ENCODE data around the gene DNAH17. TPM values are rescaled to one million over a fixed set of nuclear protein-coding genes. Genes with fewer than 3 reads are reported as not detected.

Gene DNAH17
- total and polyA plus RNA-seq, 2 donors, result 0.05 to 0.10 TPM

DNA sequence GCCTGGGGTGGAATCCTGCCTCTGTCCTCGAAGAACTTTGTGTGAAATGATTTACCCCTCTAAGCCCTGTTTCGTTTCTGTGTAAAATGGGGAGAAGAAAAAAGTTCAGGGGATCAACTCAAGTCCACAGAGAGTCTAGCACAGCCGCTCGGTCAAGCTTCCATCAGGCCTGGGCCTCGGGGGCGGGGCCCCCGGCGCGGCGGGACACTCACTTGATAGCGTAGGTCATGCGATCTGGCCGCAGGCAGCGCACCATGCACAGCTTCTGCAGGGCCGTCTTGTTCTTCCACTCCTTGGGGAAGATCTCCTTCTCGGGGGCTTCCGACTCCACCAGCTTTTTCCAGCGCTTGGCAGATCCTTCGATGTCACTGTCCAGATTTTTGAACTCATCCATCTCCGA is 132.8 kb downstream of the DNAH17 start:
- H3K4me3 ChIP-seq (ENCODE audit: low read depth, low read length), result no peak overlapping the region
- WGBS, result 86% methylated on average over 20 of the region's 20 CpGs

DNA sequence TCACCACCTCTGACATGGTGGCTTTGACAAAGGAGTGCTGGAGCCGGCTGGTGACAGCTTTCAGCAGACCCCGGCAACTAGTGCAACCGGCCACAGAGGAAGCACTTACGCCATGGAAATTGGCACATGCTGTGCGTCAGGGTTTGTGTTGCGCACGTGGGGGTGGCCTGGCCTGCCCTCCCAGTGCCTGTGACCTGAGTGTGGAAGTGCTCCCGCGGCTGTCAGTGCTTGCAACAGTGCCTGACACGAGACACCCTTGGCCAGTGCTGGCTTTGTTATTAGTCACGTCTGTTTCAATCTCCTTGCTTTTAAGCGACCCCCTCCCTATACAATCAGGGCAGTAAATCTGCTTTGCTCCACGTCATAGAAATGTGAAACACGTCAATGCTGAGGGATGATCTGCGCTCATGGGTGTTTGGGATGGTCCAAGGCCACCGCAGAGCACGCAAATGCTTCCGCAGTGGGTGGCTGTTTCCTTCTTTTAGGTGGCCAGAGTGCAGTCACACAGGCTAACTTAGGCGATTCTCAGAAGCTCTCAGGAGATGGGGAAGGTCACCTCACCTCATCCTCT is 134.5 kb downstream of the DNAH17 start:
- Histone ChIP-seq H3K36me3 (ENCODE audit: insufficient read depth) (no peaks in the 10 kb centered on the region), H3K4me1 (ENCODE audit: insufficient read depth) (no peaks in the 10 kb centered on the region), H3K27ac (ENCODE audit: low read depth) (no peak overlapping the region), H3K4me3 (ENCODE audit: low read depth, low read length) (no peak overlapping the region)
- 58% methylated on average over 19 of the region's 19 CpGs for WGBS
- DNase-seq (ENCODE audit: extremely low spot score), result no peak

More for the DNA sequence above, 132.8 kb downstream of the DNAH17 start:
- DNase-seq (ENCODE audit: extremely low spot score), result no peak
- no peak overlapping the region for H3K27ac ChIP-seq (ENCODE audit: low read depth)
- no peaks in the 10 kb centered on the region for H3K36me3 ChIP-seq (ENCODE audit: insufficient read depth)
- no peaks in the 10 kb centered on the region for H3K4me1 ChIP-seq (ENCODE audit: insufficient read depth)

DNA sequence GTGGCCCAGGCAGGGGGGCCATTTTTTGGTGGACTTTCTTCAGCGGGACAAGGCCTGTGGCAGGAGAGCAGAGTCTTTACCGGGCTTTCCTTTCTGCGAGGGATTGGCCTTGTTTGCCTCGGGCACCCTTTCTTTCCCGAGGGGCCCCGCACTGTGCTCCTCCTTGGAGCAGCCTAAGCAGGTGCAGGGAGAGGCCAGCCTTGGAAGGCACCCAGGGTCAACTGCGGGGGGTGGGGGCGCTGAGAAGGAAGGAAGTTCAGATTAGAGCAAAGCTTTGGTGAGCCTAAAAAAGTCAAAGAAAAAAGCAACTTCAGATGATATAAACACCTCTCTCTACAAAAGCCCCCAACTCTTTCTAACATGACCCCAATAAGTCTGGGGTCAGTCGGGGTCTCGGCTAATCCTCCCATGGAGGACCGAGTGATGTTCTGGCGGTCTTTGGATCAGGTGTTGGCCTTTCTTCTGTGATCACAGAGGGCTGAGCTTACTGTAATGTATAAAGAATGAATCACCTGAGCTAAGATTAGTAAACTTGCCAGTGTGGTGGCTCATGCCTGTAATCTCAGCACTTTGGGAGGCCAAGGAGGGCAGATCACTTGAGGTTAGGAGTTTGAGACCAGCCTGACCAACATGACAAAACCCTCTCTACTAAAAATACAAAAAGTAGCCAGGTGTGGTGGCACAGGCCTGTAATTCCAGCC is 135.8 kb downstream of the DNAH17 start:
- Histone ChIP-seq H3K27ac (ENCODE audit: low read depth) (no peak overlapping the region), H3K4me1 (ENCODE audit: insufficient read depth) (no peaks in the 10 kb centered on the region), H3K36me3 (ENCODE audit: insufficient read depth) (no peaks in the 10 kb centered on the region), H3K4me3 (ENCODE audit: low read depth, low read length) (no peak overlapping the region)
- 66% methylated on average over 12 of the region's 12 CpGs for WGBS
- no peak for DNase-seq (ENCODE audit: extremely low spot score)

DNA sequence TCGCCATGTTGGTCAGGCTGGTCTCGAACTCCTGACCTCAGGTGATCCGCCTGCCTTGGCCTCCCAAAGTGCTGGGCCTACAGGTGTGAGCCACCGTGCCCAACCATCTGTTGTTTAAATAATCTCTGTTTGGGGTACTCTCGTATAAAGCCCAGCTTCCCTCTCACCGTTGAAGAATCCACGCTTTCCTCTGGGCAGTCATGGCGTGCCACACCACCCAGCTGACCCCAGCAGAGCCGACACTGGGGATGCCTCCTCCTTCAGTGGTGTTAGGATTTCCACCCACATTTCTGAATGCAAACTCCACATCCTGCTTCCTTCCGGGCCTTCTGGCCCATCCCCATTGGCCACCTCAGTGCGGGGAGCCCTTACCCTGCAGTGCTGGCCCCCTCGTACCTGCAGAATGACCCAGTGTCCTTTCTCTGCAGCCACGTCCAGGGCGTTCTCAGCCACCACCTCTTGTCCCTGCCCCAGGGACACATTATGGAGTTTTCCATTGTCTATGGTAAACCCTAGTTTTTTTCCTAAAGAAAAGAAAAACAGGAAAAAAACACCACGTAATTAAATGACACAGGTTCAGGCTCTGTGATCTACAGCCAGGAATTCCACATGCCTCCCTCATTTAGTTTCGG is 138.4 kb downstream of the DNAH17 start:
- Histone ChIP-seq H3K4me3 (ENCODE audit: low read depth, low read length) (no peak overlapping the region), H3K4me1 (ENCODE audit: insufficient read depth) (no peaks in the 10 kb centered on the region), H3K36me3 (ENCODE audit: insufficient read depth) (no peaks in the 10 kb centered on the region), H3K27ac (ENCODE audit: low read depth) (no peak overlapping the region)
- no peak for DNase-seq (ENCODE audit: extremely low spot score)
- WGBS, result 78% methylated on average over 16 of the region's 16 CpGs

DNA sequence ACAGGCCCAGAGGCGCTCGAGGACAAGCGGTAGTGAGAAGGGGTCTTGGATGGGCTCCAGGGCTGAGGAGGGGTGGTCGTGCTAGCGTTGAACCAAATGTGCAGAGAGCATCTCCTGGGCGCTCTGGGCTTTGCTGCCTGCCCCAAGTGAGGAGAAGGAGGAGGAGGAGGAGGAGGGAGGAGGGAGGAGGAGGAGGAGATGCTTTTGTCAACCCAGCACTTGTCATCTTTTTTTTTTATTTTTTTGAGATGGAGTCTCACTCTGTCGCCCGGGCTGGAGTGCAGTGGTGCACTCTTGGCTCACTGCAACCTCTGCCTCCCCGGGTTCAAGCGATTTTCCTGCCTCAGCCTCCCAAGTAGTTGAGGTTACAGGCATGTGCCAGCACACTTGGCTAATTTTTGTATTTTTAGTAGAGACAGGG is 138.9 kb downstream of the DNAH17 start:
- Histone ChIP-seq H3K27ac (ENCODE audit: low read depth) (no peak overlapping the region), H3K4me1 (ENCODE audit: insufficient read depth) (no peaks in the 10 kb centered on the region), H3K4me3 (ENCODE audit: low read depth, low read length) (no peak overlapping the region), H3K36me3 (ENCODE audit: insufficient read depth) (no peaks in the 10 kb centered on the region)
- DNase-seq (ENCODE audit: extremely low spot score), result no peak
- 87% methylated on average over 10 of the region's 10 CpGs for WGBS

DNA sequence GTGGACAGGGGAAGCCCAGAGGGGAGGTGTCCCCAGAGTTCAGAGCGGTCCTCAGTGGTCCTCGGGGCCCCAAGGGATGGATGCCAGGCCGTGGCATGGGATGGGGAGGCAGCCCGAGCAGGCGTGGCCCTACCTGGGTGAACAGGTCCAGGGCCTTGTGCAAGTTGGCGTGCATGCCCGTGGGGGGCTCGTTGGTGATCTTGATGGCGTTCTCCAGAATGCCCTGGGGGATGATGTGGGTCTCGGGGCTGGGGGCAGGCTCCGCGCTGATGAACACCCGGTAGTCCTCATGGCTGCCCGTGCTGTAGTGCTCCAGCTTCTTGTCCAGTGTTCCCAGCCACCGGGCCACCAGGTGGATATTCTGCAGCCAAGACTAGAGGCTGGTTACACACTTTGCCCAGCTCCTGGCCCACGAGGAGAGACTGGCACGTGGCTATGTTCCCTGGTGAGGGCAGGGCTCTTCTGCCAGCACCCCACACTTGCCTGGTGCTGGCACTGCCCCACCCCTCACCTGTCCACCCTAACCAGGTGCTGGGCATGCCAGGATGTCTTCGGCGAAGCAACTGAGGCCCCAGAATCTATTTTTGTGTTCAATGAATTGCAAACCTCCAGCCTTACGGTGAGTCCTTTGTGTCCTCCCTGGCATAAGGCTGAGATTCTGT is 139.6 kb downstream of the DNAH17 start:
- Histone ChIP-seq H3K36me3 (ENCODE audit: insufficient read depth) (no peaks in the 10 kb centered on the region), H3K4me1 (ENCODE audit: insufficient read depth) (no peaks in the 10 kb centered on the region), H3K4me3 (ENCODE audit: low read depth, low read length) (no peak overlapping the region), H3K27ac (ENCODE audit: low read depth) (no peak overlapping the region)
- WGBS, result 87% methylated on average over 20 of the region's 20 CpGs
- DNase-seq (ENCODE audit: extremely low spot score), result no peak

DNA sequence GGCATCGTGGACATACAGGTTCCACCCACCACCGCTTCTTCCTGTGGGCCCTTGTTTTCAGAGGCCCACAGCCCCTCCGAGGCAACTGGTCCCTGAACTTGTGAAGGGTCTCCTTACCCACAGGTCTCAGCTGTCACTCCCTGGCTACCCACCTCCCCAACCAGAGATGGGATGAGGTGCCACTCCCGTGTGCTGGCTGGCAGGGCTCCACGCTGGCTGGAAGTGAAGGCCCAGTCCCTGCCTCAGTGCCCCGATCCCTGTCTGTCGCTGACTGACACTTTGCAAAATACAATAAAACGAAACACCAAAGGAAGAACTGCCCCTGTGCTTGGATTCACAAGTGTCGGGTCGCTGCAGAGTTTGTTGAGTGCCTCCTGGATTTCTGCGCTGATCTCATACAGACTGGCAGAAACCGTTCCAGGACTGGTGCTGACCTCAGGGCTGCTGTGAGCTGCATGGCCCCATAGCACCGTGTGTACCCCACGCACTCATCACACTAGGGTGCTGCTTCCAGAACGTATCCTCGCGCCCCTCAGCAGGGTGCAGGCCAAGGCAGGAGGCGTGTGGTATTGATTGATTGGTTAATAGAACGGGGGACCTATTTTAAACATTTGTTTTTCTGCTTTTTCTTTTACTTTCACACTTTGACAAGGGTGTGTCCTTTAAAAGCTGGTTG is 141.7 kb downstream of the DNAH17 start:
- Histone ChIP-seq H3K36me3 (ENCODE audit: insufficient read depth) (no peaks in the 10 kb centered on the region), H3K4me1 (ENCODE audit: insufficient read depth) (no peaks in the 10 kb centered on the region), H3K4me3 (ENCODE audit: low read depth, low read length) (no peak overlapping the region), H3K27ac (ENCODE audit: low read depth) (no peak overlapping the region)
- no peak for DNase-seq (ENCODE audit: extremely low spot score)
- WGBS, result 76% methylated on average over 19 of the region's 19 CpGs

DNA sequence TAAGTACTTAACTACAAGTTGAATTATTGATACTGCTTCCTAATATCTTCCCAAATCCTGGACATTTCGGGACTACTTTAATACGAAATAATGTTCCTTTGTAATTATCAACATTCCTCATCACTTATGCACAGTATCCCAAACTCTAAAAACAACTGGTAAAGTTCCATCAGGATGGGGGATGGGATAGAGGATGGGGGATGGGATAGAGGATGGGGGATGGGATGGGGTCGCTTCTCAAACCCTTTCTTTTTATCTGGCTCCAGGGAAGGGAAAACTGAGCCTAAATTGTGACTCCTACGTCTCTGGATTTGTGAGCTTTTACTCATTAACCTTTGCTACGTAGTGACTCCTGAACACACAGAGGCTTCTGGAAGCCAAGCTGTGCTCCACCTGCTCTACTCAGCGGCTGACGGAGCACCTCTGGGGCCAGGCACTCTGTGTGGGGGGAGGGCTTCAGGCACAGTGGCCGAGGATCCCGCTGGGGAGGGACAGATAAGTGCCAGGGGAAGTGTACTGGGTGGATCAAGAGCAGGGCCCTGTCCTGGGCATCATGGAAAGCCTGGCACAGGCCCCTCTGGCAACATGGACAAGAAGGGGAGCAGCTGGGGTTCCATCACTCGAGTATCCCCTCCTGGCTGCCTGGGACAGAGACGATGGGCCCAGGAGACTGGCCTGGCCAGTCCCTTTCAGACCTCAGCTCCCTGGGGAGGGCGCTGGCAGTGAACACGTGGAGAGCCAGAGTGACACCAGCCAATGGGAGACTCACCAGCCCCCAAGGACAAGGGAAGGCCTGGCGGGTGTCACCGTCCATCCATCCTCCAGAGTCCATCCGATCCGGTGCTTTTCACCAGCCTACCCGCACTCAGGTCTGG is 142.5 kb downstream of the DNAH17 start:
- WGBS, result 55% methylated on average over 18 of the region's 18 CpGs
- no peak for DNase-seq (ENCODE audit: extremely low spot score)
- H3K4me1 ChIP-seq (ENCODE audit: insufficient read depth), result no peaks in the 10 kb centered on the region
- H3K4me3 ChIP-seq (ENCODE audit: low read depth, low read length), result no peak overlapping the region
- H3K27ac ChIP-seq (ENCODE audit: low read depth), result no peak overlapping the region
- H3K36me3 ChIP-seq (ENCODE audit: insufficient read depth), result no peaks in the 10 kb centered on the region

DNA sequence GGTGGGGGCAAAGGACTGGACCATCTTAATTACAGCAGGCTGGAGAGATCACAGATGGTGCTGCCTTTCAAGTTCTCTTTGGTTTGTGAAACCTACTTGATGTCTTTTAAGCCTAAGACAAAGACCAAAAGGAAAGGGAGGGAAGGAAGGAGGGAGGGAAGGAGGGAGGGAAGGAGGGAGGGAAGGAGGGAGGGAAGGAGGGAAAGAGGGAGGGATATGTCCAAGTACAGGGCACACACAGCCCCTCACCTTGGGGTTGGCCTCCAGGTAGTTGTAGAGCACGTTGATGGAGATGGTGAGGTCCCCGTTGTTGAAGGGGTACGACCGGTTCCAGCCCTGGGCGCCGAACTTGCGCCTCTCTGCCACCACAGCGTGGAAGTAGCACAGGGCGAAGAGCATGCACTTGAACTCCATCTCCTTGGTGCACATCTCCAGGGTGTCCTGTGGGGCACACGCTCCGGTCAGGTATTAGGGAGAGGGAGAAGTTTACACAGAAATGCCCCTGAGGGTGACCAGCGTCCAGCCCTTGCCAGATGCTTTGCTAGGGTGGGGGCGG is 143.3 kb downstream of the DNAH17 start:
- Histone ChIP-seq H3K4me1 (ENCODE audit: insufficient read depth) (no peaks in the 10 kb centered on the region), H3K36me3 (ENCODE audit: insufficient read depth) (no peaks in the 10 kb centered on the region), H3K4me3 (ENCODE audit: low read depth, low read length) (no peak overlapping the region), H3K27ac (ENCODE audit: low read depth) (no peak overlapping the region)
- WGBS, result 91% methylated on average over 13 of the region's 13 CpGs
- DNase-seq (ENCODE audit: extremely low spot score), result no peak

DNA sequence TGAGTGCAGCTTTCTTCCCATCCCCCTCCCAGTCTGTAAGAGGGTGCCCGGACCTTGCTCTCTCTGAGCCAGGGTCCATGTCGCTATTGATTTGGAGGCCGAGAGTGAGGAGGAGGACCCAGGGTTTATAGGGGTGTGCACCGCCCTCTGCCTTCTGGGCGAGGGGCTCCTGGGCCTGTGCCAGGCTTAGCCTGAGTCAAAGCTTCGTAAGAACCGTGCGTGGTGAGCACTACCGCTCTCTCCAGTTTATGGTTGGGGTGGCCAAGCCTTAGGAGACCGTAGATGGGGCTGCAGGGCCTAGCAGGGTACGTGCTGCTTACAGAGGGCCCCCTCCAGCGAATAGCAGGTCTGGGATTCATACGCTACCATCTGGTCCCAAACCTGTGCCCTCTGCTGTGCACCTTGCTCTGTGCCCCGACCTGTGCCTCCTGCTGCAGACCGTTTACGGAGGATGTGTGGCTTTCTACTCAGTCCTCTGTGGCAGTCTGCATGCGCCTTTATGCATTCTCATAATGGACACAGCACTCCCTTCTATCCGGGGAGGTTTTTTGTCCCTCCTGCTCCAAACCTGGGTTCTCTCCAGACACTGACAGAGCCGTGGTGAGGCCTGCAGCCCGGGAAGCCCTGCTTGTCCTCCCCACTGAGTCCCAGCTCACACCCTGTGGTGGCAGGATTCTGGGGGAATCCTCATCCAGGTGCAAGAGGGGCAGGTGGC is 144.0 kb downstream of the DNAH17 start:
- WGBS, result 66% methylated on average over 20 of the region's 20 CpGs
- Histone ChIP-seq H3K4me3 (ENCODE audit: low read depth, low read length) (no peak overlapping the region), H3K4me1 (ENCODE audit: insufficient read depth) (no peaks in the 10 kb centered on the region), H3K27ac (ENCODE audit: low read depth) (no peak overlapping the region), H3K36me3 (ENCODE audit: insufficient read depth) (no peaks in the 10 kb centered on the region)
- no peak for DNase-seq (ENCODE audit: extremely low spot score)

DNA sequence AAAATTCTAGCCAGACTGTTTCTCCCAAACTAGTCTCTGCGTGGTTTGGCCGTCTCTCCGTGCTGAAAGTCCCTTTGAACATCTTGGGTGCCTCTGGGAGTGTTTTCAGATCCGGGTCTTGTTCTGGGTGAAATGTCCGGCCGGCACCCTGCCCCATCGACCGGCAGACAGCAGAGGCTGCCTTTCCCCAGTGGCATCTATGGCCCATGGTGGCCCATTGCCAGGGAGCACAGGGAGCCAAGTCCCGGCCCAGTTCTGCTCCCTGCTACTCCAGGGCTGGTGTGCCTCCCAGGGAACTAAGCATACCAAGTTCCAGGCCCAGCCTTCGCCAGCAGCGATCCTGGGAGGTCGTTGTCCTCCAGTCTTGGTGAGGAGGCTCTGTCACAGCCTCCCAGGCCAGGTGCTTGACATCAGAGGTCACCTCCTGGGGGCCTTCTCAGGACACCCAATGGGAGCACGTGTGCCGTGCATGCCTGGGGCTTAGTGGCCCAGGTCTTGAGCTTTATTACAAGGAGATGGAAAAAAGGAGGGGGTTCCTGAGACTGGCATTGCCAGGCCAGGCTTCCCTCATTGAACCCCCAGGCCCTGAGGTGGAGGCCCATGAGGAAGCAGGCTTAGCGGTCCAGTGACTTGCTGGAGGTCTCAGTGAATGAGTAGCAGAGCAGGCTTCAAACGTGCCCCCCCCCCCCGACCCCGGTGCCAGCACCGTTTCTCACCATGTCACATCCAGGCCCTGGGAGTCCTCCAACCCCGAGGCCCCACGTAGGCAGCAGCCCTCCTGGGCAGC is 144.8 kb downstream of the DNAH17 start:
- 59% methylated on average over 21 of the region's 21 CpGs for WGBS
- Histone ChIP-seq H3K27ac (ENCODE audit: low read depth) (no peak overlapping the region), H3K4me3 (ENCODE audit: low read depth, low read length) (no peak overlapping the region), H3K36me3 (ENCODE audit: insufficient read depth) (no peaks in the 10 kb centered on the region), H3K4me1 (ENCODE audit: insufficient read depth) (no peaks in the 10 kb centered on the region)
- no peak for DNase-seq (ENCODE audit: extremely low spot score)

DNA sequence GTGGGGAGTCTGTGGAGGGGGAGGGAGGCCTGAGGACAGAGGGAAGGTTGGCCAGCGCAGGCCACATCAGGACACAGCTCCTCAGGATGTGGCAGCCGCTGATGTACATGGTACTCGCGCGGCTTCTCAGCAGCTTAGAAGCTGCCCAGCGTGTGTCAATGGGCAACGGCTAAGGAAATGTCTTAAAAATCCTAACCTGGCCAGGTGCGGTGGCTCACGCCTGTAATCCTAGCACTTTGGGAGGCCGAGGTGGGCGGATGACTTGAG is 145.6 kb downstream of the DNAH17 start:
- Histone ChIP-seq H3K4me1 (ENCODE audit: insufficient read depth) (no peaks in the 10 kb centered on the region), H3K36me3 (ENCODE audit: insufficient read depth) (no peaks in the 10 kb centered on the region), H3K4me3 (ENCODE audit: low read depth, low read length) (no peak overlapping the region), H3K27ac (ENCODE audit: low read depth) (no peak overlapping the region)
- 89% methylated on average over 11 of the region's 11 CpGs for WGBS
- DNase-seq (ENCODE audit: extremely low spot score), result no peak
